Measurements from ENCODE around the gene POU2F1.
"Not testable (repeated sequence)": the region's sequence is repeated elsewhere in the genome, so short reads cannot be mapped to it uniquely, and the experiment has no call there.

POU2F1 gene

GRCh38 chr1:167230437-167230836 is 9.8 kb downstream of the POU2F1 start:
- Histone ChIP-seq H3K4me1 (ENCODE audit: insufficient read depth, low read length) (peaks cover 56% of the 10 kb centered on the region), H3K9ac (ENCODE audit: low read depth, low read length) (no peak overlapping the region), H3K9me3 (ENCODE audit: control insufficient read depth, insufficient read depth, low read length) (no peaks in the 10 kb centered on the region; the same call in 1 of the 2 replicates), H3K36me3 (ENCODE audit: insufficient read depth, low read length) (no peaks in the 10 kb centered on the region)

- H3K9me3 ChIP-seq (ENCODE audit: control insufficient read depth, insufficient read depth, low read length) = no peaks in the 10 kb centered on the region; the same call in 1 of the 2 replicates
- H3K9ac ChIP-seq (ENCODE audit: low read depth, low read length) = no peak overlapping the region
- no peaks in the 10 kb centered on the region for H3K36me3 ChIP-seq (ENCODE audit: insufficient read depth, low read length)
- H3K4me1 ChIP-seq (ENCODE audit: insufficient read depth, low read length) = peaks cover 42% of the 10 kb centered on the region
These were observed 11.3 kb downstream of the POU2F1 start for GRCh38 chr1:167231873-167232450.

GRCh38 chr1:167232801-167233200 is 12.1 kb downstream of the POU2F1 start:
- H3K9me3 ChIP-seq (ENCODE audit: control insufficient read depth, insufficient read depth, low read length) = no peaks in the 10 kb centered on the region; the same call in 1 of the 2 replicates
- peaks cover 34% of the 10 kb centered on the region for H3K4me1 ChIP-seq (ENCODE audit: insufficient read depth, low read length)

GRCh38 chr1:167233373-167233772 is 12.7 kb downstream of the POU2F1 start:
- Histone ChIP-seq H3K9me3 (ENCODE audit: control insufficient read depth, insufficient read depth, low read length) (no peaks in the 10 kb centered on the region; the same call in 1 of the 2 replicates), H3K4me1 (ENCODE audit: insufficient read depth, low read length) (peaks cover 29% of the 10 kb centered on the region), H3K36me3 (ENCODE audit: insufficient read depth, low read length) (no peaks in the 10 kb centered on the region), H3K9ac (ENCODE audit: low read depth, low read length) (no peak overlapping the region)

More at GRCh38 chr1:167232801-167233200, 12.1 kb downstream of the POU2F1 start:
- Histone ChIP-seq H3K9ac (ENCODE audit: low read depth, low read length) (no peak overlapping the region), H3K36me3 (ENCODE audit: insufficient read depth, low read length) (no peaks in the 10 kb centered on the region)

- no peaks in the 10 kb centered on the region for H3K36me3 ChIP-seq (ENCODE audit: insufficient read depth, low read length)
- no peak overlapping the region for H3K9ac ChIP-seq (ENCODE audit: low read depth, low read length)
- peaks cover 10% of the 10 kb centered on the region for H3K4me1 ChIP-seq (ENCODE audit: insufficient read depth, low read length)
- no peaks in the 10 kb centered on the region; the same call in 1 of the 2 replicates for H3K9me3 ChIP-seq (ENCODE audit: control insufficient read depth, insufficient read depth, low read length)
These were observed 16.3 kb downstream of the POU2F1 start for GRCh38 chr1:167237000-167237399.

GRCh38 chr1:167238713-167239112 is 18.0 kb downstream of the POU2F1 start:
- Histone ChIP-seq H3K4me1 (ENCODE audit: insufficient read depth, low read length) (peaks cover 8% of the 10 kb centered on the region), H3K9ac (ENCODE audit: low read depth, low read length) (no peak overlapping the region), H3K9me3 (ENCODE audit: control insufficient read depth, insufficient read depth, low read length) (no peaks in the 10 kb centered on the region; the same call in 1 of the 2 replicates), H3K36me3 (ENCODE audit: insufficient read depth, low read length) (no peaks in the 10 kb centered on the region)

GRCh38 chr1:167239257-167239656 is 18.6 kb downstream of the POU2F1 start:
- Histone ChIP-seq H3K4me1 (ENCODE audit: insufficient read depth, low read length) (peaks cover 5% of the 10 kb centered on the region; the same call in 1 of the 2 replicates), H3K9ac (ENCODE audit: low read depth, low read length) (no peak overlapping the region), H3K36me3 (ENCODE audit: insufficient read depth, low read length) (no peaks in the 10 kb centered on the region), H3K9me3 (ENCODE audit: control insufficient read depth, insufficient read depth, low read length) (no peaks in the 10 kb centered on the region; the same call in 1 of the 2 replicates)

- Histone ChIP-seq H3K9me3 (ENCODE audit: control insufficient read depth, insufficient read depth, low read length) (no peaks in the 10 kb centered on the region; the same call in 1 of the 2 replicates), H3K4me1 (ENCODE audit: insufficient read depth, low read length) (0 out of 2 replicates have a peak, but pooled peaks cover 4% of the 10 kb centered on the region), H3K9ac (ENCODE audit: low read depth, low read length) (no peak overlapping the region), H3K36me3 (ENCODE audit: insufficient read depth, low read length) (no peaks in the 10 kb centered on the region)
These were observed 23.6 kb downstream of the POU2F1 start for GRCh38 chr1:167244244-167244643.

- H3K9me3 ChIP-seq (ENCODE audit: control insufficient read depth, insufficient read depth, low read length); H3K4me1 ChIP-seq (ENCODE audit: insufficient read depth, low read length); H3K9ac ChIP-seq (ENCODE audit: low read depth, low read length); H3K36me3 ChIP-seq (ENCODE audit: insufficient read depth, low read length): not testable (repeated sequence)
These were observed 24.5 kb downstream of the POU2F1 start for GRCh38 chr1:167245168-167245567.

GRCh38 chr1:167246971-167247370 is 26.3 kb downstream of the POU2F1 start:
- H3K9ac ChIP-seq (ENCODE audit: low read depth, low read length) = no peak overlapping the region
- H3K4me1 ChIP-seq (ENCODE audit: insufficient read depth, low read length) = 0 out of 2 replicates have a peak, but pooled peaks cover 7% of the 10 kb centered on the region
- no peaks in the 10 kb centered on the region; the same call in 1 of the 2 replicates for H3K9me3 ChIP-seq (ENCODE audit: control insufficient read depth, insufficient read depth, low read length)
- H3K36me3 ChIP-seq (ENCODE audit: insufficient read depth, low read length) = no peaks in the 10 kb centered on the region

- Histone ChIP-seq H3K9ac (ENCODE audit: low read depth, low read length) (no peak overlapping the region), H3K9me3 (ENCODE audit: control insufficient read depth, insufficient read depth, low read length) (no peaks in the 10 kb centered on the region; the same call in 1 of the 2 replicates), H3K36me3 (ENCODE audit: insufficient read depth, low read length) (no peaks in the 10 kb centered on the region), H3K4me1 (ENCODE audit: insufficient read depth, low read length) (0 out of 2 replicates have a peak, but pooled peaks cover 7% of the 10 kb centered on the region)
These were observed 27.1 kb downstream of the POU2F1 start for GRCh38 chr1:167247754-167248153.

GRCh38 chr1:167248707-167249642 is 28.3 kb downstream of the POU2F1 start:
- Histone ChIP-seq H3K9ac (ENCODE audit: low read depth, low read length) (no peak overlapping the region), H3K9me3 (ENCODE audit: control insufficient read depth, insufficient read depth, low read length) (no peaks in the 10 kb centered on the region; the same call in 1 of the 2 replicates)

GRCh38 chr1:167249702-167250101 is 29.0 kb downstream of the POU2F1 start:
- Histone ChIP-seq H3K9me3 (ENCODE audit: control insufficient read depth, insufficient read depth, low read length) (no peaks in the 10 kb centered on the region), H3K36me3 (ENCODE audit: insufficient read depth, low read length) (no peaks in the 10 kb centered on the region), H3K9ac (ENCODE audit: low read depth, low read length) (no peak overlapping the region), H3K4me1 (ENCODE audit: insufficient read depth, low read length) (0 out of 2 replicates have a peak, but pooled peaks cover 7% of the 10 kb centered on the region)

More at GRCh38 chr1:167248707-167249642, 28.3 kb downstream of the POU2F1 start:
- Histone ChIP-seq H3K4me1 (ENCODE audit: insufficient read depth, low read length) (0 out of 2 replicates have a peak, but pooled peaks cover 7% of the 10 kb centered on the region), H3K36me3 (ENCODE audit: insufficient read depth, low read length) (no peaks in the 10 kb centered on the region)

- Histone ChIP-seq H3K9ac (ENCODE audit: low read depth, low read length) (no peak overlapping the region), H3K36me3 (ENCODE audit: insufficient read depth, low read length) (no peaks in the 10 kb centered on the region), H3K9me3 (ENCODE audit: control insufficient read depth, insufficient read depth, low read length) (no peaks in the 10 kb centered on the region), H3K4me1 (ENCODE audit: insufficient read depth, low read length) (0 out of 2 replicates have a peak, but pooled peaks cover 7% of the 10 kb centered on the region)
These were observed 29.8 kb downstream of the POU2F1 start for GRCh38 chr1:167250482-167250881.
